ENCODE data around the gene IGLL5. TPM values are rescaled to one million over a fixed set of nuclear protein-coding genes. Genes with fewer than 3 reads are reported as not detected.

The IGLL5 gene
- polyA plus RNA-seq, 1 of the 3 experiments (the other 2 are of a cell fraction) = not detected

DNA sequence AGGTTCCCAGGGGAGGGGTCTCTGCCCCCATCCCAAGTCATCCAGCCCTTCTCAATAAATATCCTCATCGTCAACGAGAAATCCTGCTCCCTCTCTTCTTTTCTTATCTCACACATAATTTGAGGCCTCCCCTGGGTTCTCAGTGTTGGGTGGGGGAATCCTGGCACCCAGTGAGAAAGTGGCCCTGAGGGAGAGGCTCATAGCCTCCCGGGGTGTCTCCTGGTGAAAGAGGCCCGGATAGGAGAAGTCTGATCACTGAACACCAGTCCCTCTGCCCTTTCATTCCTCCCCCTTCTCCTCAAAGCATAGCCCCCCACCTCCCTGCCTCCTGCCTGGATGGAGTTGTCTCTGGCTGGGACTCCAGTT, 35.3 kb downstream of the IGLL5 start:
- Histone ChIP-seq H3K9me2 (no peaks in the 10 kb centered on the region), H2AFZ (ENCODE audit: low read depth) (no peak overlapping the region), H3K4me3 (ENCODE audit: low read depth in 2 of 2, low read length in 1 of 2) (no peak overlapping the region), H3K4me1 (ENCODE audit: control insufficient read depth in 1 of 2, insufficient read depth in 2 of 2, low read depth in 1 of 2, low read length in 1 of 2) (no peaks in the 10 kb centered on the region), H3K27ac (ENCODE audit: low read depth in 2 of 2, low read length in 1 of 2) (no peak overlapping the region), H3K9me3 (no peaks in the 10 kb centered on the region), H3K36me3 (replicated peaks in 1 of 2; ENCODE audit: control insufficient read depth in 1 of 2, insufficient read depth in 2 of 2, low read length in 1 of 2) (no peaks in the 10 kb centered on the region), H4K20me1 (ENCODE audit: insufficient read depth) (no peaks in the 10 kb centered on the region), H3K4me2 (no peak overlapping the region), H3K9ac (no peak overlapping the region), H3F3A (replicated peaks; ENCODE audit: insufficient read depth) (no peaks in the 10 kb centered on the region), H3K79me2 (ENCODE audit: insufficient read depth) (no peaks in the 10 kb centered on the region), H3K27me3 (ENCODE audit: insufficient read depth) (0 out of 2 replicates have a peak, but pooled peaks cover 7% of the 10 kb centered on the region)
- TF ChIP-seq SIN3A (IDR thresholded peaks at IDR 0.05; ENCODE audit: borderline replicate concordance, low read depth, low read length) = no peak
- no peak for TF ChIP-seq NFIC (IDR thresholded peaks at IDR 0.05; ENCODE audit: borderline replicate concordance)
- TF ChIP-seq GABPA (IDR thresholded peaks at IDR 0.05; ENCODE audit: low read depth) = no peak
- no peak for TF ChIP-seq JUND (IDR thresholded peaks at IDR 0.05)
- TF ChIP-seq MXI1 (IDR thresholded peaks at IDR 0.05; ENCODE audit: low read depth, low read length) = no peak
- ChIA-PET POLR2A (no interaction called here), CTCF (interaction anchor here (2.1 kb wide), 1 partner anchor 20 kb away, joined by 8 read pairs; no protein-coding TSS in a partner anchor)
- no peak for DNase-seq
- 49% methylated on average over 4 of the region's 4 CpGs for WGBS (ENCODE audit: low lambda C conversion rate)

- WGBS (ENCODE audit: low lambda C conversion rate) = 15% methylated on average over 4 of the region's 4 CpGs
- no peak for TF ChIP-seq REST (IDR thresholded peaks at IDR 0.05; ENCODE audit: low read depth, low read length)
- no peak for TF ChIP-seq FOXM1 (IDR thresholded peaks at IDR 0.05; ENCODE audit: low read depth)
- no peak for TF ChIP-seq MAX (IDR thresholded peaks at IDR 0.05; ENCODE audit: low read depth)
- TF ChIP-seq USF2 (IDR thresholded peaks at IDR 0.05; ENCODE audit: borderline replicate concordance, low read depth, low read length) = no peak
- TF ChIP-seq NFIC (IDR thresholded peaks at IDR 0.05; ENCODE audit: borderline replicate concordance) = no peak
- TF ChIP-seq, protein P1, sequence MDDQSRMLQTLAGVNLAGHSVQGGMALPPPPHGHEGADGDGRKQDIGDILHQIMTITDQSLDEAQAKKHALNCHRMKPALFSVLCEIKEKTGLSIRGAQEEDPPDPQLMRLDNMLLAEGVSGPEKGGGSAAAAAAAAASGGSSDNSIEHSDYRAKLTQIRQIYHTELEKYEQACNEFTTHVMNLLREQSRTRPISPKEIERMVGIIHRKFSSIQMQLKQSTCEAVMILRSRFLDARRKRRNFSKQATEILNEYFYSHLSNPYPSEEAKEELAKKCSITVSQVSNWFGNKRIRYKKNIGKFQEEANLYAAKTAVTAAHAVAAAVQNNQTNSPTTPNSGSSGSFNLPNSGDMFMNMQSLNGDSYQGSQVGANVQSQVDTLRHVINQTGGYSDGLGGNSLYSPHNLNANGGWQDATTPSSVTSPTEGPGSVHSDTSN (IDR thresholded peaks at IDR 0.05) = no peak
- no peak for TF ChIP-seq YY1 (IDR thresholded peaks at IDR 0.05; ENCODE audit: low read depth)
- TF ChIP-seq GATA2 (CRISPR knock-in tag; IDR thresholded peaks at IDR 0.05) = no peak
- H3F3A ChIP-seq (replicated peaks; ENCODE audit: insufficient read depth) = no peaks in the 10 kb centered on the region
- no peak overlapping the region for H3K27ac ChIP-seq (ENCODE audit: low read depth in 2 of 2, low read length in 1 of 2)
- no peaks in the 10 kb centered on the region for H3K9me2 ChIP-seq
- no peak overlapping the region for H3K4me2 ChIP-seq
- no peaks in the 10 kb centered on the region for H4K20me1 ChIP-seq (ENCODE audit: insufficient read depth)
- H3K9ac ChIP-seq = no peak overlapping the region
- H3K79me2 ChIP-seq (ENCODE audit: insufficient read depth) = no peaks in the 10 kb centered on the region
- H3K36me3 ChIP-seq (replicated peaks in 1 of 2; ENCODE audit: control insufficient read depth in 1 of 2, insufficient read depth in 2 of 2, low read length in 1 of 2) = no peaks in the 10 kb centered on the region
- H3K27me3 ChIP-seq (ENCODE audit: insufficient read depth) = 0 out of 2 replicates have a peak, but pooled peaks cover 7% of the 10 kb centered on the region
- DNase-seq = no peak
- ChIA-PET CTCF (interaction anchor here (2.1 kb wide), 1 partner anchor 19 kb away, joined by 8 read pairs; no protein-coding TSS in a partner anchor), POLR2A (no interaction called here)
- peaks cover 0 to under 1% of the 10 kb centered on the region in 2 experiments; a peak in 1 of 4 replicates for H3K4me1 ChIP-seq (ENCODE audit: control insufficient read depth in 1 of 2, insufficient read depth in 2 of 2, low read depth in 1 of 2, low read length in 1 of 2)
- H3K4me3 ChIP-seq (ENCODE audit: low read depth in 2 of 2, low read length in 1 of 2) = no peak overlapping the region
- no peak overlapping the region for H2AFZ ChIP-seq (ENCODE audit: low read depth)
- no peaks in the 10 kb centered on the region for H3K9me3 ChIP-seq
These were observed 35.8 kb downstream of the IGLL5 start for GRCh38 chr22:22923379-22923778.

Data from SK-N-SH (cell line).